Gastrocnemius medialis (tissue), 4 donors: Measurements from ENCODE around the gene MEMO1. TPM values are rescaled to one million over a fixed set of nuclear protein-coding genes. Genes with fewer than 3 reads are reported as not detected.

Source experiments
- ATAC-seq, 2 donors: fragments of 150-250 bp; one replicate each; pipeline ENCODE4 v1.9.1; 2016
- DNase-seq, 2 donors: peaks; one replicate each; pipeline ENCODE4 v3.0.0-alpha.2; 2019
- H3K27ac ChIP-seq, 4 donors: fragments of 200-600 bp; sonication (generic); 1 replicate in 1 of 4; 2 replicates in 3 of 4; pipeline ENCODE4 v1.5.1; 2016 to 2018; ENCODE audit warnings: mild to moderate bottlenecking in 2 of 4, moderate library complexity in 1 of 4
- H3K27me3 ChIP-seq, 3 donors: fragments of 200-600 bp; sonication (generic) in 2 of 3; 1 replicate in 1 of 3; 2 replicates in 2 of 3; pipeline versions ENCODE4 v1.5.1 to v1.6.0; 2016 to 2019; ENCODE audit warnings: mild to moderate bottlenecking in 1 of 3, moderate library complexity in 1 of 3
- H3K36me3 ChIP-seq, 2 donors: fragments of 200-600 bp; sonication (generic) in 1 of 2; one replicate each; pipeline ENCODE4 v1.5.1; 2017 to 2018
- H3K4me1 ChIP-seq, 2 donors: fragments of 200-600 bp; sonication (generic) in 1 of 2; one replicate each; pipeline ENCODE4 v1.5.1; 2016 to 2017; ENCODE audit warnings: mild to moderate bottlenecking in 2 of 2
- H3K4me3 ChIP-seq, 4 donors: fragments of 200-600 bp; sonication (generic) in 3 of 4; 1 replicate in 1 of 4; 2 replicates in 3 of 4; pipeline ENCODE4 v1.5.1; 2016 to 2019; ENCODE audit warnings: mild to moderate bottlenecking in 2 of 4
- H3K9me3 ChIP-seq, 3 donors: fragments of 200-600 bp; sonication (generic) in 2 of 3; 1 replicate in 1 of 3; 2 replicates in 2 of 3; pipeline ENCODE4 v1.5.1; 2016 to 2019
- CTCF ChIP-seq, 5 experiments: fragments of 450-650 bp in 3 of 5; fragments of 200-600 bp in 2 of 5; sonication (generic) in 2 of 5; IDR thresholded peaks in 4 of 5; conservative IDR thresholded peaks in 1 of 5; 1 replicate in 4 of 5; 2 replicates in 1 of 5; pipeline ENCODE4 v1.5.1; 2016 to 2019; ENCODE audit warnings: antibody characterized with exemption in 5 of 5, mild to moderate bottlenecking in 3 of 5, moderate library complexity in 3 of 5
- POLR2A ChIP-seq, 2 donors: fragments of 450-650 bp; IDR thresholded peaks; one replicate each; pipeline ENCODE4 v1.6.1; 2017; ENCODE audit warnings: antibody characterized with exemption in 2 of 2, mild to moderate bottlenecking in 2 of 2, moderate library complexity in 2 of 2
- in situ Hi-C, 4 donors: fragments of 200-750 bp; cut with MboI; loops; one replicate each; pipeline versions ENCODE4 v1.15.0 to v1.8.0; 2017; ENCODE audit warnings: low sequenced_read_pairs in 4 of 4
- intact Hi-C: fragments of 100-400 bp; cut with DNase I; formaldehyde crosslinking; loops from one replicate; pipeline ENCODE4 v1.15.1; 2023; ENCODE audit warnings: low total_unique reads
- total RNA-seq, 4 donors: library from RNA; depleted of rRNA; stranded (reverse); fragments of >200 nt; gene quantifications; one replicate each; pipeline versions ENCODE4 v1.1.0 to v1.2.3, GENCODE V29; 2016

Gene MEMO1
- total RNA-seq, 4 donors from 2014 or later = 32.2 to 75.0 (median 50.0) TPM

GRCh38 chr2:31896293-31896692 is 114.5 kb downstream of the MEMO1 start:
- in situ Hi-C loops (no loop called here), intact Hi-C loops (no loop called here)

GRCh38 chr2:31894656-31895055 is 116.2 kb downstream of the MEMO1 start:
- Histone ChIP-seq H3K36me3 (peaks cover 0 to 31% of the 10 kb centered on the region in 2 donors), H3K27ac (no peak overlapping the region), H3K27me3 (no peaks in the 10 kb centered on the region), H3K4me3 (no peak overlapping the region), H3K9me3 (peaks cover 0 to 5% (median 0%) of the 10 kb centered on the region in 3 donors), H3K4me1 (no peaks in the 10 kb centered on the region)
- no peak for ATAC-seq
- intact Hi-C loops = no loop called here
- in situ Hi-C loops = no loop called here
- DNase-seq = no peak
- no peak for TF ChIP-seq POLR2A (IDR thresholded peaks at IDR 0.05)
- no peak for TF ChIP-seq CTCF (IDR thresholded peaks at IDR 0.05 in 4 of 5, conservative IDR thresholded peaks at IDR 0.05 in 1 of 5)

More at GRCh38 chr2:31896293-31896692, 114.5 kb downstream of the MEMO1 start:
- Histone ChIP-seq H3K27ac (no peak overlapping the region), H3K4me1 (no peaks in the 10 kb centered on the region), H3K4me3 (no peak overlapping the region), H3K36me3 (peaks cover 0 to 32% of the 10 kb centered on the region in 2 donors), H3K9me3 (peaks cover 0 to 5% (median 0%) of the 10 kb centered on the region in 3 donors), H3K27me3 (no peaks in the 10 kb centered on the region)
- no peak for TF ChIP-seq CTCF (IDR thresholded peaks at IDR 0.05 in 4 of 5, conservative IDR thresholded peaks at IDR 0.05 in 1 of 5)
- TF ChIP-seq POLR2A (IDR thresholded peaks at IDR 0.05) = no peak
- no peak for DNase-seq
- ATAC-seq = no peak

- ATAC-seq (no peak), DNase-seq (no peak)
- Histone ChIP-seq H3K27me3 (no peaks in the 10 kb centered on the region), H3K9me3 (peaks cover 0 to 5% (median 0%) of the 10 kb centered on the region in 3 donors), H3K27ac (no peak overlapping the region), H3K4me3 (no peak overlapping the region), H3K4me1 (peaks cover 0 to 10% of the 10 kb centered on the region in 2 donors), H3K36me3 (peaks cover 0 to 21% of the 10 kb centered on the region in 2 donors)
- intact Hi-C loops = no loop called here
- TF ChIP-seq POLR2A (IDR thresholded peaks at IDR 0.05) (no peak), CTCF (IDR thresholded peaks at IDR 0.05 in 4 of 5, conservative IDR thresholded peaks at IDR 0.05 in 1 of 5) (no peak)
- in situ Hi-C loops = no loop called here
Measured at GRCh38 chr2:31893094-31893493, 117.7 kb downstream of the MEMO1 start.

GRCh38 chr2:31889044-31889443 is 121.8 kb downstream of the MEMO1 start:
- Histone ChIP-seq H3K9me3 (no peaks in the 10 kb centered on the region), H3K27me3 (no peaks in the 10 kb centered on the region), H3K36me3 (peaks cover 0 to 10% of the 10 kb centered on the region in 2 donors), H3K4me1 (peaks cover 0 to 10% of the 10 kb centered on the region in 2 donors), H3K4me3 (no peak overlapping the region), H3K27ac (no peak overlapping the region)
- in situ Hi-C loops = no loop called here
- intact Hi-C loops = no loop called here
- ATAC-seq = no peak
- no peak for DNase-seq
- no peak for TF ChIP-seq CTCF (IDR thresholded peaks at IDR 0.05 in 4 of 5, conservative IDR thresholded peaks at IDR 0.05 in 1 of 5)
- TF ChIP-seq POLR2A (IDR thresholded peaks at IDR 0.05) = no peak

- ATAC-seq = no peak
- Histone ChIP-seq H3K4me3 (no peak overlapping the region), H3K36me3 (peaks cover 0 to 10% of the 10 kb centered on the region in 2 donors), H3K27me3 (no peaks in the 10 kb centered on the region), H3K4me1 (peaks cover 0 to 10% of the 10 kb centered on the region in 2 donors), H3K27ac (no peak overlapping the region), H3K9me3 (no peaks in the 10 kb centered on the region)
- DNase-seq = no peak
- intact Hi-C loops = no loop called here
- in situ Hi-C loops = no loop called here
- no peak for TF ChIP-seq CTCF (IDR thresholded peaks at IDR 0.05 in 4 of 5, conservative IDR thresholded peaks at IDR 0.05 in 1 of 5)
- no peak for TF ChIP-seq POLR2A (IDR thresholded peaks at IDR 0.05)
Measured at GRCh38 chr2:31888550-31888949, 122.3 kb downstream of the MEMO1 start.
